HEK293 (cell line): ENCODE data around the gene RBM17.

Source experiments
- BCL11A ChIP-seq: fragments of 450-650 bp; formaldehyde crosslinking; IDR thresholded peaks from 2 replicates; pipeline ENCODE4 v1.5.1; 2016; ENCODE audit warnings: low read depth, missing biosample characterization, missing genetic modification characterization
- CTCF ChIP-seq: fragments of 450-650 bp; formaldehyde crosslinking; IDR thresholded peaks from 2 replicates; pipeline ENCODE4 v1.5.1; 2016; ENCODE audit warnings: missing biosample characterization, missing genetic modification characterization
- KLF9 ChIP-seq: fragments of 450-650 bp; formaldehyde crosslinking; IDR thresholded peaks from 2 replicates; pipeline ENCODE4 v1.5.1; 2016; ENCODE audit warnings: missing biosample characterization, missing genetic modification characterization, low read depth
- ZBTB17 ChIP-seq: fragments of 450-650 bp; formaldehyde crosslinking; IDR thresholded peaks from 2 replicates; pipeline ENCODE4 v1.5.1; 2016; ENCODE audit warnings: missing biosample characterization, missing genetic modification characterization
- ZBTB26 ChIP-seq: fragments of 450-650 bp; formaldehyde crosslinking; optimal IDR thresholded peaks from 2 replicates; pipeline ENCODE3; 2016; ENCODE audit warnings: missing biosample characterization, mild to moderate bottlenecking, missing genetic modification characterization
- ZFP3 ChIP-seq: fragments of 450-650 bp; formaldehyde crosslinking; IDR thresholded peaks from 2 replicates; pipeline ENCODE4 v1.5.1; 2016; ENCODE audit warnings: low read depth, missing biosample characterization, missing genetic modification characterization
- ZNF10 ChIP-seq: fragments of 450-650 bp; formaldehyde crosslinking; IDR thresholded peaks from 2 replicates; pipeline ENCODE4 v1.5.1; 2017; ENCODE audit warnings: missing biosample characterization, missing genetic modification characterization
- ZNF174 ChIP-seq: fragments of 450-650 bp; formaldehyde crosslinking; IDR thresholded peaks from 2 replicates; pipeline ENCODE4 v1.5.0; 2017; ENCODE audit warnings: missing biosample characterization, mild to moderate bottlenecking, missing genetic modification characterization
- ZNF24 ChIP-seq: fragments of 450-650 bp; formaldehyde crosslinking; IDR thresholded peaks from 2 replicates; pipeline ENCODE4 v1.5.1; 2016; ENCODE audit warnings: missing biosample characterization, missing genetic modification characterization
- ZNF274 ChIP-seq, 2 experiments: fragments of 200-500 bp in 1 of 2; fragments of 450-650 bp in 1 of 2; sonication (Bioruptor generic) in 1 of 2; formaldehyde crosslinking in 1 of 2; IDR thresholded peaks; 2 replicates each; pipeline versions ENCODE4 v1.5.1 to v1.6.1; 2014 to 2016; ENCODE audit warnings: borderline replicate concordance in 1 of 2, inconsistent platforms in 1 of 2, low read length in 1 of 2, missing biosample characterization in 1 of 2, missing genetic modification characterization in 1 of 2
- ZNF354C ChIP-seq: fragments of 450-650 bp; formaldehyde crosslinking; IDR thresholded peaks from 2 replicates; pipeline ENCODE4 v1.5.1; 2016; ENCODE audit warnings: missing biosample characterization, missing genetic modification characterization, low read depth, borderline replicate concordance
- ZNF707 ChIP-seq: fragments of 450-650 bp; formaldehyde crosslinking; IDR thresholded peaks from 2 replicates; pipeline ENCODE4 v1.5.1; 2016; ENCODE audit warnings: missing biosample characterization, missing genetic modification characterization

GRCh38 chr10:6088721-6089333 lies at the start of gene RBM17:
- TF ChIP-seq ZNF10 (tag by site-specific recombination) (peak; percentile 34; the same call in 1 of the 2 replicates), ZBTB26 (peak; percentile 18), CTCF (tag by site-specific recombination) (peak; percentile 99), KLF9 (tag by site-specific recombination) (no peak), ZNF24 (tag by site-specific recombination) (no peak), BCL11A (tag by site-specific recombination) (no peak), ZBTB17 (tag by site-specific recombination) (peak; percentile 40; the same call in 1 of the 2 replicates), ZFP3 (no peak), ZNF354C (tag by site-specific recombination) (no peak), ZNF174 (tag by site-specific recombination) (no peak), ZNF274 (IDR thresholded peaks at IDR 0.05; ENCODE audit: low read length) (no peak), ZNF274 (tag by site-specific recombination; IDR thresholded peaks at IDR 0.05; ENCODE audit: borderline replicate concordance) (no peak), ZNF707 (tag by site-specific recombination) (no peak)
